Neuronal stem cell (in vitro differentiated cells): Measurements from ENCODE around the gene PKLR. TPM values are rescaled to one million over a fixed set of nuclear protein-coding genes. Genes with fewer than 3 reads are reported as not detected.
A peak's percentile ranks its signal among the peaks of the same experiment; 100 is the strongest.

Source experiments
- DNase-seq: peaks from one replicate; pipeline ENCODE4 v3.0.0-alpha.2; 2013; ENCODE audit warnings: low spot score
- H2AFZ ChIP-seq: one replicate; pipeline ENCODE4 v1.6.1; 2013; ENCODE audit warnings: mild to moderate bottlenecking, low read length, inconsistent platforms
- H2AK5ac ChIP-seq: 2 replicates; pipeline ENCODE4 v1.6.1; 2013; ENCODE audit warnings: low read depth, mild to moderate bottlenecking, inconsistent platforms, low read length, moderate library complexity, mixed read lengths
- H2BK120ac ChIP-seq: 2 replicates; pipeline ENCODE4 v1.6.1; 2013; ENCODE audit warnings: low read depth, mild to moderate bottlenecking, inconsistent platforms, low read length, moderate library complexity, mixed read lengths
- H2BK12ac ChIP-seq: one replicate; pipeline ENCODE4 v1.6.1; 2013; ENCODE audit warnings: low read length, inconsistent platforms
- H2BK15ac ChIP-seq: 2 replicates; pipeline ENCODE4 v1.6.1; 2013; ENCODE audit warnings: mild to moderate bottlenecking, low read length, inconsistent platforms, mixed read lengths
- H2BK5ac ChIP-seq: one replicate; pipeline ENCODE4 v1.6.1; 2013; ENCODE audit warnings: inconsistent platforms, mild to moderate bottlenecking, low read length, moderate library complexity
- H3K14ac ChIP-seq: one replicate; pipeline ENCODE4 v1.6.1; 2013; ENCODE audit warnings: low read length, inconsistent platforms
- H3K18ac ChIP-seq: 2 replicates; pipeline ENCODE4 v1.6.1; 2013; ENCODE audit warnings: low read length, inconsistent platforms
- H3K23ac ChIP-seq: 2 replicates; pipeline ENCODE4 v1.6.1; 2013; ENCODE audit warnings: low read depth, mild to moderate bottlenecking, mixed read lengths, low read length, inconsistent platforms; ENCODE audit not compliant: poor library complexity
- H3K27ac ChIP-seq: replicated peaks from 3 replicates; pipeline ENCODE4 v1.5.1; 2013; ENCODE audit warnings: low read length, inconsistent platforms
- H3K27me3 ChIP-seq, 3 experiments: 2 replicates each; pipeline ENCODE4 v1.6.1; 2013; ENCODE audit warnings: low read length in 3 of 3, mild to moderate bottlenecking in 2 of 3, inconsistent platforms in 1 of 3, low read depth in 1 of 3, mixed read lengths in 1 of 3, moderate library complexity in 1 of 3; ENCODE audit not compliant: control insufficient read depth in 3 of 3, insufficient read depth in 3 of 3
- H3K36me3 ChIP-seq, 2 donors: replicated peaks in 1 of 2; 2 replicates each; pipeline ENCODE4 v1.6.1; 2013; ENCODE audit warnings: low read length in 2 of 2; ENCODE audit not compliant: control insufficient read depth in 2 of 2, insufficient read depth in 2 of 2
- H3K4ac ChIP-seq: 2 replicates; pipeline ENCODE4 v1.6.1; 2013; ENCODE audit warnings: inconsistent platforms, mild to moderate bottlenecking, low read length, moderate library complexity
- H3K4me1 ChIP-seq, 2 donors: 1 replicate in 1 of 2; 2 replicates in 1 of 2; pipeline ENCODE4 v1.6.1; 2013; ENCODE audit warnings: low read length in 2 of 2, low read depth in 1 of 2; ENCODE audit not compliant: control insufficient read depth in 2 of 2, insufficient read depth in 1 of 2
- H3K4me2 ChIP-seq: one replicate; pipeline ENCODE4 v1.6.1; 2013; ENCODE audit warnings: mild to moderate bottlenecking, low read length, inconsistent platforms; ENCODE audit not compliant: insufficient read depth, poor library complexity, severe bottlenecking
- H3K4me3 ChIP-seq, 2 donors: 2 replicates each; pipeline ENCODE4 v1.5.1; 2013; ENCODE audit warnings: low read length in 2 of 2, mild to moderate bottlenecking in 2 of 2, inconsistent platforms in 1 of 2, moderate library complexity in 1 of 2
- H3K79me1 ChIP-seq: one replicate; pipeline ENCODE4 v1.6.1; 2013; ENCODE audit warnings: low read depth, mild to moderate bottlenecking, inconsistent platforms, low read length, moderate library complexity
- H3K9ac ChIP-seq: one replicate; pipeline ENCODE4 v1.6.1; 2013; ENCODE audit warnings: mild to moderate bottlenecking, low read depth, low read length, inconsistent platforms; ENCODE audit not compliant: poor library complexity
- H3K9me3 ChIP-seq, 2 donors: replicated peaks in 1 of 2; 2 replicates each; pipeline versions ENCODE3 to v1.6.1; 2013; ENCODE audit warnings: low read length in 2 of 2, mild to moderate bottlenecking in 2 of 2, inconsistent platforms in 1 of 2, low read depth in 1 of 2, mixed read lengths in 1 of 2, moderate library complexity in 1 of 2; ENCODE audit not compliant: control insufficient read depth in 2 of 2, insufficient read depth in 1 of 2
- H4K8ac ChIP-seq: one replicate; pipeline ENCODE4 v1.6.1; 2013; ENCODE audit warnings: low read depth, mild to moderate bottlenecking, inconsistent platforms, low read length, moderate library complexity
- H4K91ac ChIP-seq: one replicate; pipeline ENCODE4 v1.6.1; 2013; ENCODE audit warnings: low read length, low read depth, mild to moderate bottlenecking, inconsistent platforms; ENCODE audit not compliant: poor library complexity
- WGBS, 2 donors: extraction: QIAGEN DNeasy Blood & Tissue Kit; methylation state at CpG; one replicate each; pipeline ENCODE4 v1.1.7; 2013; ENCODE audit warnings: missing lambda C conversion rate in 2 of 2, mixed read lengths in 1 of 2; ENCODE audit not compliant: insufficient read length in 2 of 2, insufficient replicate concordance in 1 of 2; ENCODE audit errors: extremely low coverage in 2 of 2; 5-methylcytosine and 5-hydroxymethylcytosine counted together
- polyA plus RNA-seq, 2 experiments: library from polyadenylated mRNA; stranded (reverse); fragments of 200-250 nt; gene quantifications; one replicate each; pipeline ENCODE4 v1.2.3, GENCODE V29; 2013

Gene PKLR
- 0.06 TPM for polyA plus RNA-seq (2013, experiment 1 of 2)
- 0.06 TPM for polyA plus RNA-seq (2013, experiment 2 of 2)

GRCh38 chr1:155301342-155301841 lies at the start of gene PKLR:
TSS of gene PKLR (minus strand) at chr1:155301438. CDS start at chr1:155301395, 43 bp downstream.
- H3K4me3 ChIP-seq: no peak within 1 kb of the TSS
- H3K4me1 ChIP-seq: peaks cover 5 to 6% of the 10 kb centered on the region in 2 donors
- WGBS, 2 donors: no CpG with 5 or more reads among the region's 5 CpGs
- H2BK120ac ChIP-seq: no peak within 1 kb of the TSS
- H2AK5ac ChIP-seq: peak within 1 kb of the TSS; percentile 89
- H3K23ac ChIP-seq: no peak within 1 kb of the TSS
- H2BK15ac ChIP-seq: peak within 1 kb of the TSS; percentile 88
- no peak within 1 kb of the TSS for H3K27ac ChIP-seq
- H2BK5ac ChIP-seq: no peak within 1 kb of the TSS
- peaks cover 0 to 6% (median 2%) of the 10 kb centered on the region in 3 experiments for H3K27me3 ChIP-seq
- H4K8ac ChIP-seq: no peak within 1 kb of the TSS
- peak within 1 kb of the TSS; percentile 38 for H3K9ac ChIP-seq
- no peak within 1 kb of the TSS for H3K4ac ChIP-seq
- peak within 1 kb of the TSS; percentile 31 for H2BK12ac ChIP-seq
- H3K36me3 ChIP-seq: no peaks in the 10 kb centered on the region
- H3K4me2 ChIP-seq: no peak within 1 kb of the TSS
- no peaks in the 10 kb centered on the region for H3K9me3 ChIP-seq
- H3K79me1 ChIP-seq: no peaks in the 10 kb centered on the region
- peak within 1 kb of the TSS; percentile 31 for H3K18ac ChIP-seq
- no peak within 1 kb of the TSS for H4K91ac ChIP-seq
- peak within 1 kb of the TSS; percentile 49 for H2AFZ ChIP-seq
- no peak for DNase-seq
- H3K14ac ChIP-seq: no peak within 1 kb of the TSS

- Histone ChIP-seq H3K14ac (no peak overlapping the region), H4K91ac (no peak overlapping the region), H3K18ac (no peak overlapping the region)
Measured at GRCh38 chr1:155342842-155343241, 41.6 kb upstream of the PKLR start.

GRCh38 chr1:155339515-155340097 lies 38.4 kb upstream of the PKLR start:
- no peak for DNase-seq
- Histone ChIP-seq H3K4me3 (no peak overlapping the region), H3K27ac (no peak overlapping the region), H2BK5ac (no peak overlapping the region), H2BK120ac (no peak overlapping the region), H2BK12ac (no peak overlapping the region), H3K4me2 (no peak overlapping the region), H3K4ac (no peak overlapping the region), H2AK5ac (no peak overlapping the region), H3K79me1 (no peaks in the 10 kb centered on the region), H2BK15ac (no peak overlapping the region), H3K4me1 (no peaks in the 10 kb centered on the region), H3K36me3 (peaks cover 36 to 97% of the 10 kb centered on the region in 2 donors), H3K23ac (no peak overlapping the region), H4K91ac (no peak overlapping the region), H3K9ac (no peak overlapping the region), H3K18ac (no peak overlapping the region), H3K14ac (no peak overlapping the region), H4K8ac (no peak overlapping the region), H2AFZ (no peak overlapping the region), H3K9me3 (no peaks in the 10 kb centered on the region), H3K27me3 (no peaks in the 10 kb centered on the region)
- WGBS, 2 donors: no CpG with 5 or more reads among the region's 8 CpGs

More at GRCh38 chr1:155342842-155343241, 41.6 kb upstream of the PKLR start:
- Histone ChIP-seq H3K23ac (no peak overlapping the region), H3K4ac (no peak overlapping the region), H3K9ac (no peak overlapping the region), H2BK12ac (no peak overlapping the region), H3K4me3 (no peak overlapping the region), H2BK15ac (no peak overlapping the region), H2AFZ (no peak overlapping the region), H3K9me3 (no peaks in the 10 kb centered on the region), H2BK120ac (no peak overlapping the region), H2AK5ac (no peak overlapping the region), H3K36me3 (peaks cover 32 to 94% of the 10 kb centered on the region in 2 donors), H2BK5ac (no peak overlapping the region), H4K8ac (no peak overlapping the region), H3K27me3 (no peaks in the 10 kb centered on the region), H3K4me2 (no peak overlapping the region), H3K27ac (no peak overlapping the region), H3K79me1 (no peaks in the 10 kb centered on the region), H3K4me1 (no peaks in the 10 kb centered on the region)
- WGBS, 2 donors: no CpG with 5 or more reads among the region's 3 CpGs
- no peak for DNase-seq

GRCh38 chr1:155334962-155335361 lies 33.7 kb upstream of the PKLR start:
- no peak overlapping the region for H2BK120ac ChIP-seq
- no peak overlapping the region for H4K91ac ChIP-seq
- no peak overlapping the region for H2BK15ac ChIP-seq
- H3K27me3 ChIP-seq: no peaks in the 10 kb centered on the region
- no peak overlapping the region for H2BK12ac ChIP-seq
- no peak overlapping the region for H4K8ac ChIP-seq
- H3K4me1 ChIP-seq: no peaks in the 10 kb centered on the region
- H3K9ac ChIP-seq: no peak overlapping the region
- DNase-seq: no peak
- no peaks in the 10 kb centered on the region for H3K9me3 ChIP-seq
- H3K79me1 ChIP-seq: no peaks in the 10 kb centered on the region
- H3K4ac ChIP-seq: no peak overlapping the region
- no CpG with 5 or more reads among the region's 1 CpG for WGBS, 2 donors
- H2AK5ac ChIP-seq: no peak overlapping the region
- H3K36me3 ChIP-seq: peaks cover 27 to 83% of the 10 kb centered on the region in 2 donors
- H3K14ac ChIP-seq: no peak overlapping the region
- no peak overlapping the region for H3K4me3 ChIP-seq
- H2BK5ac ChIP-seq: no peak overlapping the region
- no peak overlapping the region for H3K23ac ChIP-seq
- no peak overlapping the region for H3K27ac ChIP-seq
- no peak overlapping the region for H3K4me2 ChIP-seq
- no peak overlapping the region for H3K18ac ChIP-seq
- no peak overlapping the region for H2AFZ ChIP-seq
